GM19324 (cell line): Measurements from ENCODE around the gene CIB4.

Source experiments
- ATAC-seq: cut with Tn5 transposase; IDR thresholded peaks from one replicate; pipeline ENCODE4 v1.9.1; 2021; ENCODE audit warnings: mild to moderate bottlenecking, moderate library complexity; ENCODE audit not compliant: unreplicated experiment, low FRiP score

Gene CIB4

GRCh38 chr2:26640781-26641564 is at the start of gene CIB4:
Gene CIB4, minus strand, starts transcription at chr2:26641366. Its CDS starts 52 bp downstream, at chr2:26641314.
- no peak for ATAC-seq

- ATAC-seq = no peak
These were observed 46.6 kb upstream of the CIB4 start for GRCh38 chr2:26687801-26688200.

- no peak for ATAC-seq
These were observed 46.2 kb upstream of the CIB4 start for GRCh38 chr2:26687328-26687727.

DNA sequence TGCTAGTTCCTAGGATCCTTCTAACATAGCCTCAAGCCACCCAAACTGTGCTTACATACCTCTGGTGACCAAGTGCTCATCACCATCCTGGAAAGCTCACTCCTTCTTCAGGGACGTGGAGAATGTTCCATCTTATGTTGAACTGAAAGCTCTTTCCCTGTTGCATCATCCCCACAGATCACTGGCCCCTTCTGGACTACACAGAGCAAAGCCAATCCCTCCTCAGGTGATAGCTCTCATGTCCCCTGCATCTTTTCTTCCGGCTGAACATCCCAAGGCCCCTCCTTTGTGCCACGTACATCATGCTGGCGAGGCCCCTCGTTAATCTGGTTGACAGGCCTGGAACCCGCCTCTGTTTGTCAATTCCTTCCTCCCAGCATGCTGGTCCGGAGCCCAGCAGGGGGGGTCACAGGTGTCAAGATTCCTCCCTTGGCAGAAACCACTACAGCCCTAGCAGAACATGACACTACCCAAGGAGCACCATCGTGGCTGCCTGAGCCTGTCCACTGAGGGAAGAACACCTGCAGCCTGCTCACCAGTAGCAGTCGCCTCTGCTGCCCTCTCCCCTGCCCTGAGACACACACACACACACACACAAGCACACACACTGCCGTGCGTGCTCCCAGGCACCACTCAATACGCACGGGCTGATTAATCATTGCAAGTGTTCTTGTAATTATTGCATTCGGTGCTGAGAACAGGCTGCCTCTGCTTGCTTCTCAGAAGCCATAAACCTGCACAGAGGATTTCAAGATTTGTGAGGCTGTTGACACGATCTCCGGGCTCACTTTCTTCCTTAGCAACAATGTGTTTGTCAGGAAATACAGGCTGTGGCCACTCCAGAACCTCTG is 45.0 kb upstream of the CIB4 start:
- no peak for ATAC-seq

- ATAC-seq = no peak
These were observed 44.2 kb upstream of the CIB4 start for GRCh38 chr2:26685341-26685740.

- ATAC-seq = no peak
These were observed 42.4 kb upstream of the CIB4 start for GRCh38 chr2:26683583-26683982.

DNA sequence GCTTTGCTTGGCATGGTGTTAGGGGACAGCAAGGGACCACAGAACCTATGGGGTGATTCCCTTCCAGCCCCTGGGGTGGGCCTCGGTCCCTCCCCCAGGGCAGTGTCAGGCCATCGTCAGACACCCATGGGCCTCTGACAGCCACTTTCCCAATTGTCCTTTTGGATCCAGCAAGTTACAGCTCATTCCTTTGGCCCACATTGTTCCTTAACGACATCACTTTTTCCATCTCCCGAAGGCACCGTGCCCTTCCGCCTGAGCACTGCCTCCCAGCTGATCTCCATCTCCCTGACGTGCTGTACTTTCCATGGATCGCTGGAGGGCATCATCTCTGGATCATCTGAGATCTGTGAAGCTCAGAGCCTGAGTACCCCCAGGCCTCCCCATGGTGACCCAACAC is 41.0 kb upstream of the CIB4 start:
- ATAC-seq = no peak

DNA sequence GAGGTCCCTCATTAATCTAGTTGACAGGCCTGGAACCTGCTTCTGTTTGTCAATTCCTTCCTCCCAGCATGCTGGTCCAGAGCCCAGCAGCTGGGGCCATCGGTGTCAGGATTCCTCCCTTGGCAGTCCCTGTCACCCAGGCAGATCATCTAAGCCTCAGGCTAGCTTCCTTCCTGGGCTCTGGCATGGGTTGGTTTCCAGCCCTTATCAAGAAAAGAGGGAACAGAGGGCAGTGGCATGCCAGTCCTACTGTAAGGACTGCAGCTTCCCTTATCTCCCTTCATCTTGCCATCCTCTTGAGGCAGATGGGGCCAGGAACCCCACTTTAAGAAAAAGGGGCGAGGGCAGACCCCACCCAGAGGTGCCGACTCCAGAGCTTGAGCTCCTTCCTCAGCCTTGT is 40.5 kb upstream of the CIB4 start:
- no peak for ATAC-seq

- ATAC-seq = no peak
These were observed 38.7 kb upstream of the CIB4 start for GRCh38 chr2:26679867-26680266.

DNA sequence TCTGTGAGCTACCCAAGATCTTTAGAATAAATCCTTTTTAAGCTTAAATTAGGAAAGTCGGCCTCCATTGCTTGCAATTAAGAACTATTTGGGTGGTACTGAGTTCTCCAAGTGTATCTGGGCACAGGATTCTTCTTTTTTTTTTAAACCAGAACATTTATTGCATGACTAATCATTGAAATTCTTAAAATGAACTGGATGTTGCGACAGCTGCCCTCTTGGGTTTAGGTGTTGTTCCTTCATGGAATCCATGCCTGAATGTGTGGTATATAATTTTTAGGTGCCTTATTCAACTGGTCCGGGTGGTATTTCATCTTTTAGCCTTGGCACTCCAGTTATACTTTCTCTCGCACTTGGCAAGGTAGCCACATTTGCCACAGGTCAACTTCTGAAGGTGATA is 36.9 kb upstream of the CIB4 start:
- ATAC-seq = no peak

DNA sequence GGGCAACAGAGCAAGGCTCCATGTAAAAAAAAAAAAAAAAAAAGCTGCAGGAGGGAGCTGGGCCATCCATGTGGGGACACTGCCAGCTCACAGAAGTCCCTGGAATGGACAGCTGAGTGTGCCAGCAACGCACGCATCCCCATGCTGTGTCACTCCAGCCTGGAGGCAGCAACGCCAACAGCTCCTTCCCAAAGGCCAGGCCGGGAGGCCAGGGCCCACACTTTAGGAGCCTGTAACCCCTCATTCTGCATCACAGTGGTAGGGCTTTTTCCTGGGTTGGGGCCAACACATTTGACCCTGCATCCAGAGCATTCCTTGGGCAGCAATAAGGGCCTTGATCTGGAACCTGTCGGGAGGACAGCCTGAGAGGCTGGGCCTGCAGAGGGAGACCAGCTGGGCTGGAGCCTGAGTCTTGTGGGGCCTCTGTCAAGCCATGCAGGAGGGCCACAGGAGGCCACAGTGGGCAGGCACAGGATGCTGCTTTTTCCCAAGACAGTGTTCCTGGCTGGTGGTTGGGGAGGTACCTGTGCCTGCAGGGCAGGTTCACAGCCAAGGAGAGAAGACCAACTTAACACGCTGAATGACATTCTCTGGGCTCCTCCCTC is 34.6 kb upstream of the CIB4 start:
- no peak for ATAC-seq

- no peak for ATAC-seq
These were observed 33.6 kb upstream of the CIB4 start for GRCh38 chr2:26674771-26675170.

GRCh38 chr2:26674002-26674751 is 33.0 kb upstream of the CIB4 start:
- ATAC-seq = no peak

GRCh38 chr2:26672818-26673393 is 31.7 kb upstream of the CIB4 start:
- no peak for ATAC-seq

DNA sequence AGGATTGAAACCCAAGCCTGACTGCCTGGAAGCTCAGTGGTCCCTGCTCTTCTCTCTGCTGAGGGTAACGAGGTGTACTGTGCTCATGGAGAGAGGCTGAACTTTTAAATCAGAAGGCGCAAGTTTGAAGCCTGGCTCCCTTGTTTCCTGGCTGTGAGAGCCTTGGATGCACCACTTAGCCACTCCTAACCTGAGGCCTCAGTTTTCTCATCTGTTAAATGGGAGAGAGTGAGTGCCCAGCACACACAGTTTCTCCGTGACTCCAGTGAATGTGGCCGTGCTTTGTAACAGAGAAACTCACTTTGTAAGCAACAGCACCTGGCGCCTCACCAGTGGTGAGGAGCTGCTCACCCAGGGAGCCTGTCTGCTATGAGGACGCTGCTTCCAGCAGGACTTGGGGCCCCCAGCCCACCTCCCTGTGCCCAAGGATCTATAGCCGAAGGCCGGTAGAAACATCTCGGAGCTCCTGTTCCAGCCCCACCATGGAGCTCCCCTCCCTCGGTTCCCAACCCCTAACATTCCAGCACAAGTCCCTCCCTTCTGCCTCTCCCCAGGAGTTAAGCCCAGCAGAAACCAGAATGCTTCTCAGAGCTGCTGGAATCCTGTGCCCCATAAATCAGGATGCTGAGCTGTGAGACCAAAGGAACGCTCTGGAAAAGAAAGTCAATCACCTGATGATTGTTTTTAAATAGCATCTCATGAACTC is 31.1 kb upstream of the CIB4 start:
- no peak for ATAC-seq

- no peak for ATAC-seq
These were observed 30.5 kb upstream of the CIB4 start for GRCh38 chr2:26671691-26672090.

DNA sequence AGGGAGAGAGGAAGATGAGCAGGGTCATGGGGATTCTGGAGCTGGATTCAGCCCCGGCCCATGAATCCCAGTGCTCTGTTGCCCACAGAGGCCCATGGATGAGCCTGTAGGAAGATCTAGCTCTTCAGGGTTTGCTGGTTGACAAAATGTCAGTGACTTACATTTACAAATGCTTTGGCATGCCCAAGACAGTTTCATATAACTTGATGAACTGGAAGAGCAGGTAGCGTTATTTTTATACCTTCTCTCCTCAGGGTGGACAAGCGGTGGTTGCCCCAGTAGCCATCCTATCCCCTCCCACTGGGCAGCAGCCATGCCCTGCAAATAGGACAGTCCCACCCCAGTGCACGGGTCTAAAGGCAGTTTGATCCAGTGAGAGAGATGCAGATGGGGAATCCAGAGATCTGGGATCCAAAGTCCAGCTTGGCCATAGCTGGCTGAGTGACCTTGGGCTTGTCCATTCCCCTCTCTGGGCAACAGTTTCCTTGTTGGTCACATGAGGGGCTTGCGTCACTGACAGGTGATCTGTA is 29.8 kb upstream of the CIB4 start:
- no peak for ATAC-seq

- ATAC-seq = no peak
These were observed 29.0 kb upstream of the CIB4 start for GRCh38 chr2:26670171-26670570.
